SH-SY5Y (cell line): ENCODE data around the gene HSD17B12.

ENCODE experiments used
- GATA2 ChIP-seq: IDR thresholded peaks from 2 replicates; pipeline ENCODE4 v1.6.1; 2011; ENCODE audit warnings: mild to moderate bottlenecking, low read depth, low read length
- GATA3 ChIP-seq: IDR thresholded peaks from 2 replicates; pipeline ENCODE4 v1.6.1; 2011; ENCODE audit warnings: low read depth, mild to moderate bottlenecking, low read length, moderate library complexity

DNA sequence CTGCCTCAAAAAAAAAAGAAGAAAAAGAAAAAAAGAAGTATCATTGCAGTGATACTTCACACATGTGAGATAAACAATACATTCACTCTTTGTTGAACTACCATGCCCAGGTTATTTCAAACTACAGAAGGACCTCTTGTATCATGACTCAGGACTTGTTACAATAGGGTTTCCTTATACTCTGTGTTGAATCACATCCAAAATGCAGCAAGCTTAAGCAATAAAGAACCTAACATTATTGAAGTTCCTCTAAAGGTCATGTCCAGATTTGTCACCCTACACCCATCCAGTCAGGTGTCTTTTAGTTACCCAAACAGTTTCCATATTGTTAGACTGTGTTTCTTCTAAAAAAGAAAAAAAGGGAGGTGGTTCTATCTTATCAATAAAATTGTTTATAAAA lies 173.2 kb downstream of the HSD17B12 start:
- TF ChIP-seq GATA3 (no peak), GATA2 (no peak)
